ENCODE data around the gene FAM209A.
"Not testable (repeated sequence)": the region's sequence is repeated elsewhere in the genome, so short reads cannot be mapped to it uniquely, and the experiment has no call there.

Gene FAM209A, protein sequence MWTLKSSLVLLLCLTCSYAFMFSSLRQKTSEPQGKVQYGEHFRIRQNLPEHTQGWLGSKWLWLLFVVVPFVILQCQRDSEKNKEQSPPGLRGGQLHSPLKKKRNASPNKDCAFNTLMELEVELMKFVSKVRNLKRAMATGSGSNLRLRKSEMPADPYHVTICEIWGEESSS

DNA sequence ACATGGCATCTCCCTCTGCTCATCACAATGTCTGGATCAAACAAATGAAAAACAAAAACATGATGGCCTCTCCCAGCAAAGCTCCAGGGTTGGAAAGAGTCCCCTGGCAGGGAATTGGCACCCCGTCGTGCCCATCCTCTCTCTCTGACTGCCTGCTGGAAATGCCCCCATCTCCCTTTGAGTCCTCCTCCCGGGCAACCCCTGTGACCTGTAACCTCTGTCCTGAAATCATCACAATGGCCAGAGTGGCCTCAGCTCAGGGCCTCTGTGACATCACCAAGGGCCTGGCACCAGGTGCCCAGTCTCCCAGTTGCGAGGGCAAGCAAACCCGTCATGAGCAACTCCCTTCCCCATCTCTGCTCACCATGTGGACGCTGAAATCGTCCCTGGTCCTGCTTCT is at the start of gene FAM209A:
FAM209A (plus strand) TSS at position 301 of the 400 bp plus-strand sequence; CDS start at position 366, 65 bp downstream.
- in situ Hi-C loops (cut with MboI; ENCODE audit: low sequenced_read_pairs), result not testable (repeated sequence)

DNA sequence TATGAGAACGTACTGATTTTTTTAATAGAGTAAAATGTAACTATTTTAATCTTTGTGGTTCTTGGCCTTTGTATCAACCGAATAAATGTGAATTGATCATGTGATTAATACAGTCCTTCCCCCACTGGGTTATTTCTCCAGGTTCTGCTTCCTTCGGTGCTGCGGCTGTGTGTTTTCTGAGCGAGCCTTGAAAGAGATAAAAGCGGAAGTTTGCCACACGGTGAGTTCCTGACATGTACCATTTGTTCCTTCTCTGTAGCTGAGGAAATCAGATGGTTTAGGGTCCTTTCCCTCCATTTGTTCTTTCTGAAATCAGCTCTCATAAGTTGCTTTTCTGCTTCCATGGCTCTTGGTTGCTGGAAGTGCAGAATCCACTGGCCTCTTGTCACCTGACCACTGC is 40.6 kb upstream of the FAM209A start:
- in situ Hi-C loops (cut with MboI; ENCODE audit: low sequenced_read_pairs), result no loop called here

DNA sequence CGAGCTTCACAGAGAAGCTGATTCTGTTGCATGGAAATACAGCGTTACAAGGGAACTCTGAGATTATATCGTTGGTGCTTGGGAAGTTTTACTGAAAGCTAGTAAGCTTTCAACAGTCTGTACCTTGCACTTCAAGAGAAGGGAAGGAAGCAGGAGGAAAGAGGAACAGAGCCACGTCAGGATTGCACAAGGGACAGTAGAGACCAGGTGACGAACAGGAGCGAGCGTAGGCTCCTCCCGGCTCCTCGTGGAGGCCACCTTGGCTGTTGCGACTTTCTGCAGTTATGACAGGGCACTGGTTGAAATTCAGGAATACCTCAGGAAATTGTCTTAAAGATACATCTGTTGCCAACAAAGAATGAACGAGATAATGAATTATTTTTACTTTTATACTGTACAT is 37.3 kb upstream of the FAM209A start:
- in situ Hi-C loops (cut with MboI; ENCODE audit: low sequenced_read_pairs), result no loop called here

DNA sequence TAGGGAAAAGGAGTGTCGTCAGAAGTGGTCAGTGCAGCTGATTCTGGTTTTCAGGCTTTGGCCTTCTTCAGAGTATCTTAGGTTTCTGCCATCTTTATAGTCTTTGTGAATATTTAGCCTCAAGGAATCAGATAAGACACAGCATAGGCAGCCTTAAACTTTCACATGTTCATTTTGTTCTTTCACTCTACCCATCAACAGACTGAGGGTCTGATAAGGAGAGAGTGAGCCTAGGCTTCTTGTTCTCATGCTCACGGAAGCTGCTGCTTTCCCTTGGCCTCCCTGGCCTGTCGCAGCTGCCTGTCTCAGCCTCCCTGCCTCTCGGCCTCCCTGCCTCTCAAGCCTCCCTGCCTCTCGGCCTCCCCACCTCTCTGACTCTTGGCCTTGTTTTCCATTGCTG is 36.0 kb upstream of the FAM209A start:
- in situ Hi-C loops (cut with MboI; ENCODE audit: low sequenced_read_pairs), result no loop called here

DNA sequence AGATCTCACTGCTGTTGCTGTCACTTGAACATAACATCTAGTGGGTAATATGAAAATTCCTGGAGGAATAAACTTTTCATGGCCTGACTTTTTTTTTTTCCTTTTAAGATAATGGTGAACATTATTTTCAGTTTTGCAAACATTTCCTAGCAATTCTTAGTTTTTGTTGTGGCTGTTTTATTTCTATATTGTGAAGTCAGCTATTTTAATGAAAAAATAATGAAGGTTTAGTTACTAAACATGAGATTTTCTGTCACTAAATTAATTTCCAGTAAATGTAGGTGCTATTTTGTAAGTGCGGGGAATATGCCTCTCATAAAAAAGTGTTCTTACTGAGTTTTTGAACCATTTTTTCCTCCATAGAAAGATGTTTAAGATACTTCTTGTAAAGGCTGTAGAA is 23.4 kb upstream of the FAM209A start:
- in situ Hi-C loops (cut with MboI; ENCODE audit: low sequenced_read_pairs), result no loop called here

DNA sequence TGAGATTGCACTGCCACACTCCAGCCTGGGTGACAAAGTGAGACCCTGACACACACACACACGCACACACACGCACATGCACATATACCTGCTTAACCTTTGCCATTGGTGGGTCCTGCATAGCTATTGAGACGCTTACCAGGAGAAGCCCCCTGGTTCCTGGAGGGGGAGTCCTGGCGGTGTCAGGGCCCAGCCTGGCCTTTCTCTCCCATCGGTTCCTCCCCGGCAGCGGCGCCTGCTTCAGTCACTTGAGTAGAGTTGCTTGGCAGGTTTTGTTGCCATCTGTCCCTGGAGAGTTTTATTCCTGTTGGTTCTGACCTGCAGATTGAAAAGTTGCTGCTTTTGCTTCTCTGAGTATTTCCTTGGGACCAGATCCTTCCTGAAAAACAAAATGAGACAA is 20.6 kb upstream of the FAM209A start:
- in situ Hi-C loops (cut with MboI; ENCODE audit: low sequenced_read_pairs), result no loop called here

DNA sequence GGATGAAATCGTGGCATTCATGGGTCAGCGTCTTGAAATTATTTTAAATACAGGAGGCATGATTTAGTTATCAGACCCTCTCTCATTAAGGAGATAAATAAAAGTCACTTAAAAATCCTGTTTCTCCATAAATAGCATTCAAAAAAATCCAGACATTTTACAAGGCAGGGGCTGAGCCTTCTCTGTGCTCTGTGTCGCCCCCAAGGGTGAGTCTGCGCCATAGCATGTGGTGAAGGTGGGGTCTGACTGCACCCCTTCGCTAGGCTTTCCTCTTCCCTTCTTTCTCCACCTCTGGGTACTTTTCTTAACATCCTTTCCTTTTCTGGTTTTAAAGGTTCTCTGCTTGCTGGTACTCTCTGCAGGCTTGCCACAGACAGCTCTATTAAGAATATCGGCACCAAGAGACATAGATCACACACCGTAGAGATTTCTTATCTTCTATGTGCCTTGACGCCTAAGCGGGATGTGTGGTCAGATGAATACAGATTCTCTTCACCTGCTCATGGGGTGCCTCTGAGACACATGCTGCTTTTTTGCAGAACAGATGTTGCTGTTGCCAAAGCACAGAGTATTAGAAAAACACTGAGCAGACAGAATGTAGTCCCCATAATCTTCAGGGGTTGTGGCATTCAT is 20.1 kb upstream of the FAM209A start:
- in situ Hi-C loops (cut with MboI; ENCODE audit: low sequenced_read_pairs), result no loop called here

DNA sequence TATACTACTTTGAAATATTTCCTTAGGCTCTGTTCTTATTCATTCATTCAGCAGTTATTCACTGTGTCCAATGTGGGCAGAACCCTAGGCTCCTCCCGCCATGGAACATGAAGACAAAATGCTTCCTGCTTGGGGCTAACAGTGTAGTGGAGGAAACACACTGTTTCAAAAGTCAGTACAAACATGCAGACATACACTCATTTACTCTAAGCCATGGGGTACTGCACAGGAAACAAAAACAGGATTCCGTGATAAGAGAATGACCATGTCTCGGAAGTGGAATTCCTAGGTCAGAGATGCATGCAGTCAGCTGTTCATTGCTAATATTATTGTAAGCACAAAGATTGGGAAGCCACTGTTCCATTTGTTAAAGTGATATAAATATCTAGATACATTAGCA is 18.4 kb upstream of the FAM209A start:
- in situ Hi-C loops (cut with MboI; ENCODE audit: low sequenced_read_pairs), result no loop called here

DNA sequence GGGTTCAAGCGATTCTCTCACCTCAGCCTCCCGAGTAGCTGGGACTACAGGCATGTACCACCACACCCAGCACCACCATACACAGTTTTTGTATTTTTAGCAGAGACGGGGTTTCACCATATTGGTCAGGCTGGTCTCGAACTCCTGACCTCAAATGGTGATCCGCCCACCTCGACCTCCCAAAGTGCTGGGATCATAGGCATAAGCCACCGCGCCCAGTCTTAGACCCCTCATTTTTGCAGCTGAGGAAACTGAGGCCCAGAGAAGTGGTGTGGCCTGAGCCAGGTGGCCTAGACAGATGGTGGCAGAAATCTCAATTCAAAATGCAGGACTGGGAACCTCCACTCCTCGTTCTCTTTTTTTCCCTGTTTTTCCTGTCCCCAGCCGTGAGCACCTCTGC is 12.6 kb upstream of the FAM209A start:
- in situ Hi-C loops (cut with MboI; ENCODE audit: low sequenced_read_pairs), result no loop called here

DNA sequence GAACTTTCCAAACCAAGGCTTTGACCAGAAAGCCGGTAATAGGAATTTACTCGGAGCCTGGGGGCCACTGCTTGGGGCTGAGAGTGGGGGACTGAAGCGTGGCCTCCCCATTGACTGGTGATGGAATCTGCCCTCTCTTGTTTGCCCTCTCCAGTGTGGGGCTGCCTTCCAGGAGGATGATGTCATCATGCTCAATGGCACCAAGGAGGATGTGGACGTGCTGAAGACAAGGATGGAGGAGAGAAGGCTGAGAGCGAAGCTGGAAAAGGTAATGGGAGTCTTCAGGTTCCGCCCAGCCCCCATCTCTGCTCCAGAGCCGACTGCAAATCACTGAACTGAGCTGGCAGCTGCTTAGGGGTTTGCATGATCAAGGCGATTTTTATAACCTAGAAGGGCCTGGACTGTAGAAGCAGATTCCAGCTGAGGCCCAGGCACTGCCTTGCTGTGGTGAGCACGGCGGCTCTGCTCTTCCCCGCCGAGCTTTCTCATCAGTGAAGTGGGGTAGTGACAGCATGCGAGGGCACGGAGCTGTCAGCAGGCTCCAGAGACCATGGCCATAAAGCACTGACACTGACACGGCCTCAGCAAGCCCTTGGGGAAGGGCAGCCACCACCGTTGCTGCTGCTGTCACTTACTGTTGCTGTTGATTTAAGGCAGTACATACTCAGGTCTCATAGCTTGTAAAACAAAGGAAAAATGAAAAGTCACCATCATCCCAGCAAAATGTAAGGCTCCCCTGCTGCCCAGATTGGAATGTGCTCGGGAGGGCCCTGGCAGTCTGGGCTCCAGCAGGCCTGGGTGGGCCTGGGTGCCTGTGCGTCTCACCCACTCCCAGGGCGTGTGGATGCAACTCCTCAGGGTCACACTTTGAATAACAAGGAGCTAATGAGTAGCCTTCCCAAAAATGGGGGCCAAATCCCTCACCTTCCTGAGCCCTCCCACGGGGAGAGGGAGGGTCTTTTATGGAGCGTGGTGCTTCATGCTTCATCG is 11.1 kb upstream of the FAM209A start:
- in situ Hi-C loops (cut with MboI; ENCODE audit: low sequenced_read_pairs), result no loop called here

DNA sequence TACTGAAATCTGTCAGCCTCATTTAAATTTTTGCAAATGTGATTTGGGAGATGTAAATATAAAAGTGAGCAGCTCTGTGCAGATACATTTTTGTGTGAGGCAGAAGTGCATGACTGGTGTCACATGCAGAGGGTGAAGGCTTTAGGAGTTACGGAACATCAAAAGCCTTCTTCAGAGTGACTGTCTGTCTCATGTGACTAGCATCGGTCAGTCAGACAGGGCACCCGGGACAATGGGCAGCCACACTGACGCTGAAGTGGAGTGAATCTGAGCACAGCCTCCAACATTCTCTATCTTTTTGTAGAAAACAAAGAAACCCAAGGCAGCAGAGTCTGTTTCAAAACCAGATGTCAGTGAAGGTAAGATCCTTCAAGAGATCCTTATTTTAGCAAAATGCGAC is 7.9 kb upstream of the FAM209A start:
- in situ Hi-C loops (cut with MboI; ENCODE audit: low sequenced_read_pairs), result no loop called here

DNA sequence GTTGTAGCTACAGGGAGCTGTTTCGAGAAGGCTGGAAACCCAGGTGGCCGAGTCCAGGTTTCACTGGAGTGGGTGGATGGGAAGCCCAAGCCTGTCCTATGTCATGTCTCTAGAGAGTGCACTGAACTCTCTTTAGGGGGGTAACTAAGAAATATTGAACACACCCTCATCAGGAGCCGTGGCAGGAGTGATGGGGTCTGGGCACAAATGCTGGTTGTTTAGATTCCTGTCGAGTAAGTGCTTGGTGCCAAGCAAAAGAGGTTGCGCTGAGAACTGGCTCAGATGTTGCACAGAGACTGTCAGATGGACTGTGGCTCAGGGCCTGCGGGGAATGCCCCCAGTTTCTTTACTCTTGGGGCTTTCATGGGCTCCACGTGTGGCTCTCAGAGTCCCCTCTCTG is 7.3 kb upstream of the FAM209A start:
- in situ Hi-C loops (cut with MboI; ENCODE audit: low sequenced_read_pairs), result no loop called here

DNA sequence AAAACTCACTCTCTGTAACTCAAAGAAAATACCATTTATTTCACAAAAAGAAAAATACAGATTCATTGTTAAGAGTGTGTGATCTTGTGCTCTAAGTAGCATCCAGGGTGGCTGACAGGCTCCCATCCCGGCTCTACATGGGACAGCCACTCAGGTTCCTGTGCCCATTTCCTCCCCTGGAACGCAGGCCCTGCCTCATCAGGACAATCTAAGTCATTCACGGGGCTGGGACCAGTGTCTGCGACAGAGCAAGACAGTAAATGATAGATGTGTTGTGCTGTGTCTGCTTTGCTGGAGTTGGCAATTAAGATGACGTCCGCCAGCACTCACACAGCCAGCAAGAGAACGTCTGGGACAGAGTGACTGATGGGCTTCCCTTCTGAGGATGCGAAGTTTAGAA is 6.9 kb upstream of the FAM209A start:
- in situ Hi-C loops (cut with MboI; ENCODE audit: low sequenced_read_pairs), result no loop called here

DNA sequence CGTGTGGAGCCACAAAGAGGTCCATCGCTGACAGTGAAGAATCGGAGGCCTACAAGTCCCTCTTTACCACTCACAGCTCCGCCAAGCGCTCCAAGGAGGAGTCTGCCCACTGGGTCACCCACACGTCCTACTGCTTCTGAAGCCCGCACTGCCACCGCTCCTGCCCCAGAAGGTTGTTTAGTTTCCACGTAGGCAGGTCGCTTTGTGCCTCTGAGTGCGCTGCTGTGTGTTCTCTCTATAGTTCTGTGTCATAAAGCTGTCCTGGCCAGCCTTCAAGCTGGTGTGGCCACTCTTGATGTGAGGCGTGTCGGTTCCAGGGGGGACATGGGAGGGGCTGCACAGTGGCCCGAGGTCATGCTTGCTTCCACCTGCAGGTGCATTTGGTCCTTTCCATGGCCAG is 6.4 kb upstream of the FAM209A start:
- in situ Hi-C loops (cut with MboI; ENCODE audit: low sequenced_read_pairs), result no loop called here

DNA sequence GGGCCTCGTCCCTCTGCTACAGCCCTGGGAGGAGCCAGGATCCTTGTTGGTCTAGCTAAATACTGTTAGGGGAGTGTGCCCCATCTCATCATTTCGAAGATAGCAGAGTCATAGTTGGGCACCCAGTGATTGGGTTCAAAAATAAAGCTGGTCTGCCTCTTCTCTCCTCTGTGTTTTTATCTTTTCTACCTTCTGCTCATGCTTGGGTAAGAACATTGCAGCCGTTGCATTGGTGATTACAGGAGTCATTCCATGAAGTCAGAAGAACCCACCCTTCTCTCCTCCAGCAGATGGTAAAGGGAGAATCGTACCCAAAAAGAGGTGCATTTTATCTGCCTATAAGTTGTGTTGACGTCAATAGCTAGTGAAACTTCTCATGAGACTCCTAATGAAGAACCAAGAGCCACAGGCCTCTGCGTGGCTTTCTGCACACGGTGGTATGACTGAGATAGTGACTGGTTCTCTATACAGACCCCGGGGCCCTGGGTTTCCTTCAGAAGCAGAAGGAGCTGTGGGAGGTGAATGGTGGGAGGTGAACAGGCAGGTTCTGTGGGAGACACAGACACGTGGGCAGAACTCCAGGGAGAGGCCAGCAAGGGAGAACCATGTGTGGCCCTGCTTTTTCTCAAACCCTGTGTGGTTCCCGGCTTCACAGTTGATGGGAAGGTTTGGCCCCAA is 5.7 kb upstream of the FAM209A start:
- in situ Hi-C loops (cut with MboI; ENCODE audit: low sequenced_read_pairs), result no loop called here

DNA sequence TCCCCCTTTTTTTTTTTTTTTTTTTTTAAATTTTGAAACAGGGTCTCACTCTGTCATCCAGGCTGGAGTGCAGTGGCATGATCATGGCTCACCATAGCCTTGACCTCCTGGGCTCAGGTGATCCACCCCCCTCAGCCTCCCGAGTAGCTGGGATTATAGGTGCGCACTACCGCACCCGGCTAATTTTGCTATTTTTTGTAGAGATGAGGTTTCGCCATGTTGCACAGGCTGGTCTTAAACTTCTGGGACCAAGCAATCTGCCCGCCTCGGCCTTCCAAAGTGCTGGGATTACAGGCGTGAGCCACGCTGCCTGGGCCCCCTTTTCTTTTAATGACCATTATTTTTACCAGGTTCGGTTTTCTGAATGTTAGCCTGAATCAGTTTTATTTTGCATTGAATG is 5.0 kb upstream of the FAM209A start:
- in situ Hi-C loops (cut with MboI; ENCODE audit: low sequenced_read_pairs), result no loop called here

DNA sequence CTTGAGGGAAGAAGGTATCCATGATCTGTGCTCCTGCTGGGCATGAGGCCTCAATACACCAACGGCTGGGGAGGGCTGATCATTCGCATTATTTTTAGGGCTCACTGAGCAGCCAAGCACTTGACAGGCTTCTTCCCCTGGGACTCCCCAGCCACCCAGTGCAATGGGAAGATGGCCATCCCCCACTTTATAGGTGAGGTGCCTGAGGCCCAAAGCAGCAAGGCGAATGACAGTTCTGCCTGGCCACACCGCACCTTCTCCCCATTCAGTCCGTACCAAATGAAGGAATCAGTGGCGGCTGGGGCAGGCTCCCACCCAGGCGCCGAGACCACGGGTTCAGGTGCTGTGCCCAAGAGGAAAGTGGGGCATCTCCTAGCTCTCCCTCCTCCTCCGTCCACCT is 4.4 kb upstream of the FAM209A start:
- in situ Hi-C loops (cut with MboI; ENCODE audit: low sequenced_read_pairs), result no loop called here

DNA sequence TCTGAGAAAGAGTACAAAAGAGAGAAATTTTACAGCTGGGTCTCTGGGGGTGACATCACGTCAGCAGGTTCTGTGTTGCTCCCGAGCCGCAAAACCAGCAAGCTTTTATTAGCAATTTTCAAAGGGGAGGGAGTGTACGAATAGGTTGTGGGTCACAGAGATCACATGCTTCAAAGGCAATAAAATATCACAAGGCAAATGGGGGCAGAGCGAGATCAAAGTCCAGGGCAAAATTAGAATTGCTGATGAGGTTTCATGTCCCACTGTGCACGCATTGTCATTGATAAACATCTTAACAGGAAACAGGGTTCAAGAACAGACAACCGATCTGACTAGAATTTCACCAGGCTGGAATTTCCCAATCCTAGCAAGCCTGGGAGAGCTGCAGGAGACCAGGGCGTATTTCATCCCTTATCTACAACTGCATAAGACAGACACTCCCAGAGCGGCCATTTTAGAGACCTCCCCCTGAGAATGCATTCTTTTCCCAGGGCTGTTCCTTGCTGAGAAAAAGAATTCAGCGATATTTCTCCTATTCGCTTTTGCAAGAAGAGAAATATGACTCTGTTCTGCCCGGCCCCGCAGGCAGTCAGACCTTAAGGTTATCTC is 3.7 kb upstream of the FAM209A start:
- in situ Hi-C loops (cut with MboI; ENCODE audit: low sequenced_read_pairs), result not testable (repeated sequence)

DNA sequence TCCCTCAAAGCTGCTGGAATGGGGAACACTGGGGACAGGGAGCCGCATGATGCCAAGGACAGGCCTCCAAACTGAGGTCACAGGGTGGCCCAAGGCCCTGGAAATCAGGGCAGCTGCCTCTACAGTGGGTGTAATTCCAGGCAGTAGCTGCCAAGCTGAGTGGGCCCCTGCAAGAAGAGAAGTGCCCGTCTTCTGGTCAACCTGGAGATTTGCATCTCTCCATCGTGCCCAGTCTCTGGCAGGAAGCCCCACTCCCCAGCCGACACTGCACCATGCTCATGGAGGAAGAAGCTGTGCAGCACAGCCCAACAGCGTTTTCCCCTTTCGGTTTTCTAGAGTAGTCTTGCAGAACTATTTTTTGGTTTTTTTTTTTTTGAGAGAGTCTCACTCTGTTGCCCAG is 2.2 kb upstream of the FAM209A start:
- in situ Hi-C loops (cut with MboI; ENCODE audit: low sequenced_read_pairs), result no loop called here

DNA sequence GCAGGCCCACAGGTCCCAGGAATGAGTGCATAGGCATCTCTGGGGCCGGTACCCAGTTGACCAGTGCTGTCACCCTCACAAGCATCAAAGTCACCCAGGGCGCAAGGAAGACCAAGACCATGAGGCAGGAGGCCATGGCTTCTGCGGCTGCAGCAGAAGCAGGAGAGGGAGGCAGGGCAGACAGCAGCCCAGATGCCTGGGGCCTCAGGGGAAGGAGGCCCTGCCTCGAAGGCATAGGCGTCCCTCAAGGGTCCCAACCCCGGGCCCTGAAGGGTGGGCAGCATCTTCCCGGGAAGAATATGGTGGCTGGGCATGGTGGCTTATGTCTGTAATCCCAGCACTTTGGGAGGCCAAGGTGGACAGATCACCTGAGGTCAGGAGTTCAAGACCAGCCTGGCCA is 3.0 kb downstream of the FAM209A start:
- in situ Hi-C loops (cut with MboI; ENCODE audit: low sequenced_read_pairs), result no loop called here

DNA sequence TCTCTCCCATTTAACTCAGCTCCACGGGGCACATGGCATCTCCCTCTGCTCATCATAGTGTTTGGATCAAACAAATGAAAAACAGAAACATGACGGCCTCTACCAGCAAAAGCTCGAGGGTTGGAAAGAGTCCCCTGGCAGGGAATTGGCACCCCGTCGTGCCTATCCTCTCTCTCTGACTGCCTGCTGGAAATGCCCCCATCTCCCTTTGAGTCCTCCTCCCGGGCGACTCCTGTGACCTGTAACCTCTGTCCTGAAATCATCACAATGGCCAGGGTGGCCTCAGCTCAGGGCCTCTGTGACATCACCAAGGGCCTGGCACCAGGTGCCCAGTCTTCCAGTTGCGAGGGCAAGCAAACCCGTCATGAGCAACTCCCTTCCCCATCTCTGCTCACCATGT is 8.4 kb downstream of the FAM209A start, which contains the start of gene FAM209B:
FAM209B (plus strand) TSS at position 301 of the 400 bp plus-strand sequence; CDS start at position 397, 96 bp downstream.
- in situ Hi-C loops (cut with MboI; ENCODE audit: low sequenced_read_pairs), result not testable (repeated sequence)

All from hTERT RPE-1 (cell line).